SKM-1 (cell line): ENCODE data around the gene SH3BP2.

Experiments
- DNase-seq: peaks from one replicate; lab custom pipeline; 2025; ENCODE audit not compliant: unreplicated experiment; lab: John Stamatoyannopoulos, UW

Gene SH3BP2

DNA sequence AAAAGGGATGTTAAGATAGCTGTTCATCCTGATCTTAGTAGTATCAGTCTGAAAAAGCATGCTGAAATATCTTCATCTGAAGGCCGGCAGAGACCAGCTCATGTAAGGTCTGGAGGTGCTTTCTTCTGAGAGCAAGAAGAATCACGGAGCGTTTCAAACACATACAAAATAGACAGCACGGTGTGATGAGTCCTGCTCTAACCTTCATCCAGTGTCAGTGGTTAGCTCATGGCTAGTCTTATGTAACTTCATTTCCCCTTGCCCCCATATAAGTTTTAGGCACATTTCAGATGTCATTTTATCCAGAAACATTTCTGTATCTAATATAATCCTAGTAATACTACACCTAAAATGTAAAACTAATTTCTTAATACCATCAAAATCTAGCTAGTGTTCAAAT, 78.6 kb downstream of the SH3BP2 start:
- peak; percentile 23 for DNase-seq

DNA sequence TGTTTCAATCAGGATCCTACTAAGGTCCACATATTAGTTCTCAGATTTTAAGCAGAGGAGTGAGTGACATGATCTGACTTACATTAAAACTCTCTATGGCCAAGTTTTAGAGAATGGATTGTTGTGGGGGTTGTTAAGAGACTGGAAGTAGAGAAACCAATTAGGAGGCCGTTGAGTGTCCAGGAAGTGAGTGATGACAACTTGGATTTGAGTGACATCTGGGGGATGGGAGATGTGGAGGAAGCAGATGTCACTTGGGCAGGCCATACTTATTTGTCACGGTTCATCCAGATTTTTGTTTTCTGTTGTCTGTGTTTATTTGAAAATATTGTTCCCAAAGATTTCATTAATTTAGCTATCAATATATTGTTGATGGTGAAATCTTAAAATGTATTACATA, 79.0 kb downstream of the SH3BP2 start:
- no peak for DNase-seq

- DNase-seq, result no peak
Measured at GRCh38 chr4:2873329-2873728, 80.4 kb downstream of the SH3BP2 start.

GRCh38 chr4:2874861-2875260, 82.0 kb downstream of the SH3BP2 start:
- no peak for DNase-seq

- no peak for DNase-seq
Measured at GRCh38 chr4:2875556-2875955, 82.7 kb downstream of the SH3BP2 start.

GRCh38 chr4:2878346-2878745, 85.5 kb downstream of the SH3BP2 start:
- DNase-seq, result no peak

- no peak for DNase-seq
Measured at GRCh38 chr4:2879026-2879425, 86.1 kb downstream of the SH3BP2 start.

- no peak for DNase-seq
Measured at GRCh38 chr4:2881431-2881830, 88.5 kb downstream of the SH3BP2 start.

DNA sequence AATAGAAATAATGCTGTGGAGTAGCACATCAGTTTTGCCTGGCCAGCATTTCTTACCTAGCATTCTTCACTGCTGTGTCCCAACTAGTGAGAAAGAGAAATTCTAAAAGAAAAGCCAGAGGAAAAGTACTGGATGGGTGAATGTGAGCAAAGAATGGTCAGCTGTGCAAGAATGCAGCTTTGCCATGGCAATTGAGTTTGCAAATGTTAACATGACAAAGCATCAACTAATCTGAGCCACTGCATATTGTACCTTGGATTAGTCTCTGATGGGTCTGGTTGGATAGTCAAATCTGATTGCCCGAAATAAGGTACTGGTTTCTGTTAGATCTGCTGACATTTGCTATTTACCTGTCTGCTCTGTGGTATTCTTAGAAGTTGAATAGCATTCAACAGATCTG, 89.5 kb downstream of the SH3BP2 start:
- no peak for DNase-seq

DNA sequence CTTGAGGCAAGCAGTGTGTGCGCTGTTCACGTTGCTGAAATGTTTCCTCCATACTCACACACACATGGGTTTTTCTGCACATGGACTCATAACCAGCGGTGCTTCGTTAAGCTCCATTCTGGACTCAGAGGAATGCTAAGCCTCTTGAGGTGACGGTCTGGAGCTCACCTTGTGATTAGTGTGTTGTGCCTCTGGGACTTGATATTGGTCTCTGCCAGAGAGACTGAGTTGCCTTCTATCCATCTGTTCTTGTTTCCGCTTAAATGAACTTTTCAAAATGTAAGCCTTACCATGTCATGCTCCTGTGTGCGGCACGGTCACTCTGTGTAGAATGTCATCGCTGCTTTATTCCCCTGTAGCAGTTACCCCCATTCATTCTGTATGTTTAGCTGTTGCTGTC, 93.3 kb downstream of the SH3BP2 start:
- DNase-seq, result no peak

- DNase-seq, result no peak
Measured at GRCh38 chr4:2886622-2887021, 93.7 kb downstream of the SH3BP2 start.

DNA sequence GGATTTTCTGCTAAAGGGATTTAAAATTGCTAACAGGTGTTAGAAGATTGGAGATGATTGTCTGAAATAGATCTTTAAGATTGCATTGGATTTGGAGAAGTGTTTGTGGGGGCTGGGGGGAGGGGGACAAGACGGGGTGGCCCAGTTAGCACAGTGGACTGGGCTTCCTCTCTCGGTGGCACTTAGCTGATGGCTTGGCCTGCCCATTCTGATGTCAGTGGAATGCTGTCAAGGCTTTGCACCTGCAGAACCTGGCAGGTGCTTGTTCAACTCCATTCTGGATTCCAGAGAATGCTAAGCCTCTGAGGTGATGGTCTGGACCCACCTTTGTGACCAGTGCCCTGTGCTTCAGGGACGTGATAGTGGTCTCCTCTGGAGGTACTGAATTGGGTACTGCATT, 94.5 kb downstream of the SH3BP2 start:
- no peak for DNase-seq

- DNase-seq, result no peak
Measured at GRCh38 chr4:2888886-2889285, 96.0 kb downstream of the SH3BP2 start.
